Thoracic aorta (tissue), 2 donors: ENCODE measurements around the gene IGFBP5. TPM values are rescaled to one million over a fixed set of nuclear protein-coding genes. Genes with fewer than 3 reads are reported as not detected.

Source experiments
- ATAC-seq: fragments of 150-250 bp; one replicate; pipeline ENCODE4 v1.8.0; 2017; ENCODE audit warnings: low read depth; ENCODE audit not compliant: insufficient number of reproducible peaks, low FRiP score
- DNase-seq: peaks from one replicate; pipeline ENCODE4 v3.0.0-alpha.2; 2020; ENCODE audit warnings: low spot score
- H3K27ac ChIP-seq, 2 donors: fragments of 200-600 bp; sonication (generic); 1 replicate in 1 of 2; 2 replicates in 1 of 2; pipeline ENCODE4 v1.5.1; 2016; ENCODE audit warnings: mild to moderate bottlenecking in 2 of 2, moderate library complexity in 2 of 2
- H3K27me3 ChIP-seq: fragments of 200-600 bp; sonication (generic); replicated peaks from 2 replicates; pipeline ENCODE4 v1.6.0; 2016; ENCODE audit warnings: mild to moderate bottlenecking; ENCODE audit not compliant: insufficient read depth
- H3K36me3 ChIP-seq: fragments of 200-600 bp; sonication (generic); one replicate; pipeline ENCODE4 v1.5.1; 2016
- H3K4me1 ChIP-seq, 2 donors: fragments of 200-600 bp; sonication (generic); 1 replicate in 1 of 2; 2 replicates in 1 of 2; pipeline versions ENCODE4 v1.5.1 to v1.6.0; 2016; ENCODE audit warnings: low read depth in 2 of 2, mild to moderate bottlenecking in 1 of 2; ENCODE audit not compliant: control insufficient read depth in 1 of 2
- H3K4me3 ChIP-seq: fragments of 200-600 bp; sonication (generic); 2 replicates; pipeline ENCODE4 v1.5.1; 2016; ENCODE audit warnings: mild to moderate bottlenecking
- H3K9me3 ChIP-seq: fragments of 200-600 bp; sonication (generic); 2 replicates; pipeline ENCODE4 v1.5.1; 2016
- total RNA-seq, 2 donors: library from RNA; depleted of rRNA; stranded (reverse); fragments of >200 nt; gene quantifications; one replicate each; pipeline versions ENCODE4 v1.1.0 to v1.2.3, GENCODE V29; 2016
- TF ChIP-seq, protein P1 (sequence below): fragments of 200-600 bp; sonication (generic); IDR thresholded peaks from one replicate; pipeline ENCODE4 v1.5.1; 2019; ENCODE audit warnings: antibody characterized with exemption

IGFBP5 gene
- total RNA-seq, 2 donors from 2014 or later, result 482 to 2,105 TPM

DNA sequence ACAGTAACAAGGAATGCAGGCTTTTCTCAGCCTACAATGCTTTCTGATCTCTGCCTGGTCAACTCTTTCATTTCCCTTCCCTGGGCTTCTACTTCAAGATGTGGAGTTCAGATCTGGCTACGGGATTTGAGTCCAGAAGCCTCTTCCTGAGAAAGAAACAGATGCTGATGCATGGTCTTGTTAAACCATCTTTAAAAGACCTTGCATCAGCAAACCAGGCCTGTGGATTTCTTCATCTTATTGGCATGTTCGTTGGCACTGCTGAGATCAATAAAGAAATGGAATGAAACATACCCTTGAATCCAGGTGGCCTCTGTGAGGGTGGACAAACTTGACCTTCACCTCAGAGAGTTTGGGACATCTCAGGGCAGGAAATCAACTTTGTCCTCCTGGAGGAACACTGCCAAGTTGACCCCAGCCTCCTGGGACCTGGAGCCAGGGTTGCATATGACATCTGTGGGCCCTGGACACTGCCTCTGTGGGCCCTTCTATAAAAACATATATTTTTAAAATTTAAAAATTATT lies 40.8 kb downstream of the IGFBP5 start:
- TF ChIP-seq, protein P1, sequence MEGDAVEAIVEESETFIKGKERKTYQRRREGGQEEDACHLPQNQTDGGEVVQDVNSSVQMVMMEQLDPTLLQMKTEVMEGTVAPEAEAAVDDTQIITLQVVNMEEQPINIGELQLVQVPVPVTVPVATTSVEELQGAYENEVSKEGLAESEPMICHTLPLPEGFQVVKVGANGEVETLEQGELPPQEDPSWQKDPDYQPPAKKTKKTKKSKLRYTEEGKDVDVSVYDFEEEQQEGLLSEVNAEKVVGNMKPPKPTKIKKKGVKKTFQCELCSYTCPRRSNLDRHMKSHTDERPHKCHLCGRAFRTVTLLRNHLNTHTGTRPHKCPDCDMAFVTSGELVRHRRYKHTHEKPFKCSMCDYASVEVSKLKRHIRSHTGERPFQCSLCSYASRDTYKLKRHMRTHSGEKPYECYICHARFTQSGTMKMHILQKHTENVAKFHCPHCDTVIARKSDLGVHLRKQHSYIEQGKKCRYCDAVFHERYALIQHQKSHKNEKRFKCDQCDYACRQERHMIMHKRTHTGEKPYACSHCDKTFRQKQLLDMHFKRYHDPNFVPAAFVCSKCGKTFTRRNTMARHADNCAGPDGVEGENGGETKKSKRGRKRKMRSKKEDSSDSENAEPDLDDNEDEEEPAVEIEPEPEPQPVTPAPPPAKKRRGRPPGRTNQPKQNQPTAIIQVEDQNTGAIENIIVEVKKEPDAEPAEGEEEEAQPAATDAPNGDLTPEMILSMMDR, result no peak
- ATAC-seq (no peak), DNase-seq (no peak)
- Histone ChIP-seq H3K9me3 (no peaks in the 10 kb centered on the region), H3K27ac (peak overlapping the region; percentile 66 to 69), H3K4me1 (peaks cover 45 to 88% of the 10 kb centered on the region in 2 donors), H3K4me3 (no peak overlapping the region), H3K36me3 (no peaks in the 10 kb centered on the region), H3K27me3 (no peaks in the 10 kb centered on the region)

DNA sequence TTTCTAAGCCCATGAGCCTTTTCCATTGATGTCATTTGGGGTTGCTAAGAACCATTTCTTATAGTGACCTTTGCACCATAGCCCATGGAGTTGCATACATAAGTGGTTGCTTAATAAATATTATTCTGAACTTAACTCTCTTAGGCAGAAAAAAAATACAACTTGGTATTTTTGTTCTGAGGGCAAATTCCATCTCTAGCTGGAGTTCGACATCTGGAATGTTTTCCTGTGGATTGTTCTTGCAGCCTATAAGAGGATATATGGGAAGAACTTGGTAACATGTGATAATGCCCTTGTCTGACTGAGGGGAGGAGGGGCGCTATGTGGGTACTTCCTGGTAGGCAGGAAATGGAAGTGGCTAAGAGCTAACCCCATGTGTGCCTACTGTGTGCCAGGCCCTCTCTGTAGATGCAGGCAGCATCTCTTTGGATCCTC lies 41.4 kb downstream of the IGFBP5 start:
- no peaks in the 10 kb centered on the region for H3K9me3 ChIP-seq
- DNase-seq (no peak), ATAC-seq (no peak)
- no peak overlapping the region for H3K4me3 ChIP-seq
- peak overlapping the region; percentile 66 to 69 for H3K27ac ChIP-seq
- no peaks in the 10 kb centered on the region for H3K27me3 ChIP-seq
- H3K36me3 ChIP-seq, result no peaks in the 10 kb centered on the region
- TF ChIP-seq, protein P1, result no peak
- peaks cover 50 to 94% of the 10 kb centered on the region in 2 donors for H3K4me1 ChIP-seq

DNA sequence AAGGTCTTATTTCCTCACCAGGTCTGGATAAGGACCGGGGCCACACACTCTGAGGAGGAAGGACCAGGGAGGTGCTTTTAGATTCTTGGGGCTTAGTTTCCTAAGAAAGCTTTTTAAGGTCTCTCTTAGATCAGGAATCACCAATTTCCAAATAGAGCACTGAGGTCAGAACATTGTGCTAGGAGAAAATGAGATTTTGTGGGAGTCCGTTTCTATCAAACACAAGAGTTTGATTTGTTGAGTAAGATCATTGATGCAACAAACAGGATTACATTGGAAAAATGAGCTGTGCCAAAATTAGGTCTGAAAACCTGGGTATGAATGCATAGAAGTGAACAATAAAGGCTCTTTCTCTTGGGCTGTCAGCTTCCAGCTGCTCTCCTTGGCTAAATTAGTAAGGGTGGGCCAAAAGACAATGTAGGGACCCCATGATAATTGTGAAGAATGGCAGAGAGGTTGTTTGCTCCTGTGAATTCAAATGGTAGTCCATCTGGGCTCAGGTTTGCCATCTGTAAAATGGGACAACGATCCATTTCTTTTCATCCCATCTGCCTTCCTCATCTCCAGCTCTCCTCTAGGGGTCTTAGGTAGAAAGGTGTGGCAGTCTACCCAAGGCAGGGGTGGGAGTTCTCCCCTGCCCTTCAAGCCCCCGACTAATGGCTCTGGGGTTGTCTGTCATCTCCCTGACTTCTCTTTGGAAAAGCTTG lies 42.1 kb downstream of the IGFBP5 start:
- Histone ChIP-seq H3K4me1 (peaks cover 50 to 96% of the 10 kb centered on the region in 2 donors), H3K27ac (peak overlapping the region; percentile 66 to 69), H3K36me3 (no peaks in the 10 kb centered on the region), H3K27me3 (no peaks in the 10 kb centered on the region), H3K4me3 (no peak overlapping the region), H3K9me3 (no peaks in the 10 kb centered on the region)
- DNase-seq (no peak), ATAC-seq (no peak)
- TF ChIP-seq, protein P1, result no peak

DNA sequence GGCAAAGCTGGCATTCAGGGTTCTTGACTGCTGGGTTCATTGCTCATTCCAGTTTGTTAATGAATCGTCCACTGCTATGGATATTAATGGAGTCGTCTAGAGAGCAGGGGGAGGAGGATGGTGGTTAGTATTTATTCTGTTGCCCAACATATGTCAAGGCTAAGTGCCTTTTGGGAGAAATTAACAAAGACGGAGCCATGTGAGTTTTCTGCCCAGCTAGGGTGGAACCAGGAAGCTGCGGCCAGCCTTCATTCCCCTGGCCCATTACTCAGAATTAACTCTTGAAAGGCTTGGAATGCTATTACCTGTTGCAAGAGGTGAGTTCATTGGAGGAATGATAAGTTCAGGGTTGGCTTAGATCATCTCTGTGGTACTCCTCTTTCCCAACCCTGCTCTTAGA lies 42.8 kb downstream of the IGFBP5 start:
- DNase-seq (no peak), ATAC-seq (no peak)
- no peaks in the 10 kb centered on the region for H3K9me3 ChIP-seq
- TF ChIP-seq, protein P1, result no peak
- H3K4me1 ChIP-seq, result peaks cover 44 to 96% of the 10 kb centered on the region in 2 donors
- H3K4me3 ChIP-seq, result no peak overlapping the region
- H3K27ac ChIP-seq, result peak overlapping the region; percentile 66 to 69
- no peaks in the 10 kb centered on the region for H3K27me3 ChIP-seq
- no peaks in the 10 kb centered on the region for H3K36me3 ChIP-seq

DNA sequence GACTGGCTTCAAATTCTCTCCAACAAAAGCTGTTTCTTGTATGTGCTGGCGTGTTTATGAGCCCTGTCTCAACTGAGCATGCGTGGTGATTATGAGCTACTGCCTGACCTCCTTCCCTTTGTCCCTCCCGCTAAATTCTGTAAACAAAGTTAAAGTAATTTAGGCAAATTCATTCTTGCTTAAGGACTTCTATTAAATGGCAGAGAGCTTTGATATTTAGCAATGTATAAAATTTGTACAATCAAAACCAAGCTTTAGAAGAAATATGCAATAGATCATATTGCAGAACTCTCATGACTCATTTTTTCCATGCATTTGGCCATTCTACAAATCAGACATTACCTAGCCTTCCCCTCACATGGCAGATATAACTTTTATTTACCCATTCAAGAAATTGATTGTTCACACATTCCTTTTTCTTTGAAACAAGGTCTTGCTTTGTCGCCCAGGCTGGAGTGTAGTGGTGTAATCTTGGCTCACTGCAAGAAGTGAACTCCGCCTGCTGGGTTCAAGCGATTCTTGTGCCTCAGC lies 43.9 kb downstream of the IGFBP5 start:
- H3K9me3 ChIP-seq, result no peaks in the 10 kb centered on the region
- DNase-seq (no peak), ATAC-seq (no peak)
- TF ChIP-seq, protein P1, result no peak
- peak overlapping the region; percentile 66 to 71 for H3K27ac ChIP-seq
- peaks cover 42 to 87% of the 10 kb centered on the region in 2 donors for H3K4me1 ChIP-seq
- no peaks in the 10 kb centered on the region for H3K27me3 ChIP-seq
- H3K36me3 ChIP-seq, result no peaks in the 10 kb centered on the region
- no peak overlapping the region for H3K4me3 ChIP-seq
